Lung microvascular endothelial cell (primary cell): ENCODE measurements around the gene ITPKC. TPM values are rescaled to one million over a fixed set of nuclear protein-coding genes. Genes with fewer than 3 reads are reported as not detected.
"Not testable (repeated sequence)": the region's sequence is repeated elsewhere in the genome, so short reads cannot be mapped to it uniquely, and the experiment has no call there.

Source experiments
- DNase-seq, 2 donors: peaks; one replicate each; pipeline versions ENCODE4 v3.0.0 to v3.0.0-alpha.2; 2010; ENCODE audit warnings: low read depth in 2 of 2
- total RNA-seq: library from RNA; depleted of rRNA; stranded (reverse); fragments of >200 nt; gene quantifications from 2 replicates; pipeline ENCODE4 v1.2.1, GENCODE V29; 2014

The ITPKC gene
- total RNA-seq, 1 donor from 2014 or later, result 25.6 TPM

DNA sequence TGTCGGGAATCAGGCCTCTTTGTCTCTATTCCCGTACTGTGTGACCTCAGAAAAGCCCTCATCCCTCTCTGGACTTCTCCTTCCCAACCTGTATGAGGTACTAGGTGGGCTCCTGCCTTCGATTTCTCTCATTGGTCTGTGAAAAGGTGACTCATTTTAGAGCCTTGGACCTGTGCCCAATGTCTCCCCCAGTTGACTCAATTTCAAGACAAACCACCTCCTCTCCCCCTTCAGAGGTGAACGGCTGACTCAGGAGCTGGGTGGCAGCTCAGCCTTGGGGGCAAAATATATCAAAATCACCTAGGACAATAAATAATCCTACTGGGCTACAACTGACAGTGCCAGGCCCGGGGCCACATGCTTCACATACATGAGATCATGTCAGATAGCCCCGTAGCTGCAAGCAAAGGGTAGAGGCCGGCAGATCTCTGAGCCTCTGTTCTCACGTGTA, 856 bp upstream of the ITPKC start:
- DNase-seq, result peak; percentile 63 to 91

DNA sequence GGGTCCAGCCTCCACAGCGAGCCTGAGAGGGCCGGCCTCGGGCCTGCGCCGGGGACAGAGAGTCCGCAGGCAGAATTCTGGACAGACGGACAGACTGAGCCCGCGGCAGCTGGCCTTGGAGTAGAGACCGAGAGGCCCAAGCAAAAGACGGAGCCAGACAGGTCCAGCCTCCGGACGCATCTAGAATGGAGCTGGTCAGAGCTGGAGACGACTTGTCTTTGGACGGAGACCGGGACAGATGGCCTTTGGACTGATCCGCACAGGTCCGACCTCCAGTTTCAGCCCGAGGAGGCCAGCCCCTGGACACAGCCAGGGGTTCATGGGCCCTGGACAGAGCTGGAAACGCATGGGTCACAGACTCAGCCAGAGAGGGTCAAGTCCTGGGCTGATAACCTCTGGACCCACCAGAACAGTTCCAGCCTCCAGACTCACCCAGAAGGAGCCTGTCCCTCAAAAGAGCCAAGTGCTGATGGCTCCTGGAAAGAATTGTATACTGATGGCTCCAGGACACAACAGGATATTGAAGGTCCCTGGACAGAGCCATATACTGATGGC, 490 bp downstream of the ITPKC start:
- DNase-seq, result no peak

DNA sequence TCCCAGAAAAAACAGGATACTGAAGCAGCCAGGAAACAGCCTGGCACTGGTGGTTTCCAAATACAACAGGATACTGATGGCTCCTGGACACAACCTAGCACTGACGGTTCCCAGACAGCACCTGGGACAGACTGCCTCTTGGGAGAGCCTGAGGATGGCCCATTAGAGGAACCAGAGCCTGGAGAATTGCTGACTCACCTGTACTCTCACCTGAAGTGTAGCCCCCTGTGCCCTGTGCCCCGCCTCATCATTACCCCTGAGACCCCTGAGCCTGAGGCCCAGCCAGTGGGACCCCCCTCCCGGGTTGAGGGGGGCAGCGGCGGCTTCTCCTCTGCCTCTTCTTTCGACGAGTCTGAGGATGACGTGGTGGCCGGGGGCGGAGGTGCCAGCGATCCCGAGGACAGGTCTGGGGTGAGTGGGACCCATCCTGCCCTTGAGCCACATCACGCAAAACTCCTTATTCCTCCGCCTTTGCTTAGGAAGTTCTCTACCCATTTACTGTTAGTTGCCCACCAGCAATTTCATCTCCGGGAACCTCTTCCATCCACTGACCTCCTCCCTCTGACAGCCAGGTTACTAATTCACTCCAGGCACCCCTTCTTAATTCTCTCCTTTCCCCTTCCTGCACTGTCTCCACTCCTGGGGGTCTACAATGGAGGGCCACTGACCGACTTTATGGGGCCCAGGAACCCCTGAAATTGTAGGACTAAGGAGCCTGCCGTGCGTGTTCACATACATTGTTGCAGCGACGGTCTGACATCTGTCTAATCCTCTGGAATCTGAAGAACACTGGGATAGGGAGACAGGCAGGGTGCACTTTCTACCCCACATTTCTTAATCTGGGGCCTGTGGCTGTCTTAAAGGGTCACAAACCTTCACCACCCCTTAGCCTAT, 1.2 kb downstream of the ITPKC start:
- peak; percentile 40 to 64 for DNase-seq

DNA sequence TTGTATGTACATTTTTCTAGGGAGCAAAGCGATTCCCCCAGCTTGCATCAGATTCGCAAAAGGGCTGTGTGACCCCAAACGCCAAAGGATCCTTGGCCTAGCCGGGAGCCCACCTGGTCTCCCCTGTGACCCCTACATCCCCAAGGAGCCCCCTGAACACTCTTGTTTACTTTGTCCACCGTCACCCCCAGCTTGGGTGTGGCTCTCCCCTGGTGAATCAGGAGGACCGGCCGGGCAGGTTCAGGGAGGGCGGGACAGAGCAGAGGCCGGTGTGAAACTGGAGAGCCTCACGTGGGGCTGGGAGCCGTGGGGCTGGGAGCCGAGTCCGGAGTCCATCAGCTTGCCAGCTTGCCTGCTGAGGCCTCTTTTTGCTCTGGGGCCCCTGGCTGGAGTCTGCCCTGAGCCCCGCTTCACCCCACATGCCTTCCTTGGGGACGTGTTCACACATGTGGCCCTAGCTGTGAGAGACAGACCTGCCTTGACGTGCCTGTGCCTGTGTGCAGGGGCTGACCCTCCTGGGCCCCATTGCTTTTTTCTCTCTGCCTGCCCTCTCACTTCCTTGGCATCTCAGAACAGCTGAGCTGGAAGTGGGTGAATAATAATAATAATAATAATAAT, 2.0 kb downstream of the ITPKC start:
- DNase-seq, result peak; percentile 39 to 51

DNA sequence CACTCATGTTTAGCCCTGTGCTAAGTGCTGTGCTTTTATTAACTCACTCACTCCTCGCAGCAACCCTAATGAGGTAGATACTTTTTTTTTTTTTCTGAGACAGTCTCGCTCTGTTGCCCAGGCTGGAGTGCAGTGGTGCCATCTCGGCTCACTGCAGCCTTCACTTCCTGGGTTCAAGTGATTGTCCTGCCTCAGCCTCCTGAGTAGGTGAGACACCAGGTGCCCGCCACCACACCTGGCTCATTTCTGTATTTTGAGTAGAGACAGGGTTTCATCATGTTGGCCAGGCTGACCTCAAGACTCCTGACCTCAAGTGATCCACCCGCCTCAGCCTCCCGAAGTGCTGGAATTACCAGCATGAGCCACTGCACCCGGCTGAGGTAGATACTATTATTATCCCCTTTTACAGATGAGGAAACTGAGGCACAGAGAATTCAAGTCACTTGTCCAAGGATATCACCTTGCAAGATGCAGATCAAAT, 2.5 kb downstream of the ITPKC start:
- no peak for DNase-seq

DNA sequence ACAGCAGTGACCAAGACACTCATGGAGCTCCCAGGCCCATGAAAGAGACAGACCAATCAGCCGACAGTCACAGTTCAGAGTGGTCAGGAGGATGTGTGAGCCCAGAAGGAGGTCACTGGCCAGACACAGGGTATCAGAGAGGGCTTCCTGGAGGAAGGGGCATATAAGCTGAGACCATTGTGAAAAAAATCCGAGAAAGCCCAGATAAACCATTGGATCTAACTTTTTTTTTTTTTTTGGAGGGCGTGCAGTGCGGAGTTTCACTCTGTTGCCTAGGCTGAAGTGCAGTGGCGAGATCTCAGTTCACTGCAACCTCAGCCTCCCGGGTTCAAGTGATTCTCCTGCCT, 4.2 kb downstream of the ITPKC start:
- DNase-seq, result no peak

DNA sequence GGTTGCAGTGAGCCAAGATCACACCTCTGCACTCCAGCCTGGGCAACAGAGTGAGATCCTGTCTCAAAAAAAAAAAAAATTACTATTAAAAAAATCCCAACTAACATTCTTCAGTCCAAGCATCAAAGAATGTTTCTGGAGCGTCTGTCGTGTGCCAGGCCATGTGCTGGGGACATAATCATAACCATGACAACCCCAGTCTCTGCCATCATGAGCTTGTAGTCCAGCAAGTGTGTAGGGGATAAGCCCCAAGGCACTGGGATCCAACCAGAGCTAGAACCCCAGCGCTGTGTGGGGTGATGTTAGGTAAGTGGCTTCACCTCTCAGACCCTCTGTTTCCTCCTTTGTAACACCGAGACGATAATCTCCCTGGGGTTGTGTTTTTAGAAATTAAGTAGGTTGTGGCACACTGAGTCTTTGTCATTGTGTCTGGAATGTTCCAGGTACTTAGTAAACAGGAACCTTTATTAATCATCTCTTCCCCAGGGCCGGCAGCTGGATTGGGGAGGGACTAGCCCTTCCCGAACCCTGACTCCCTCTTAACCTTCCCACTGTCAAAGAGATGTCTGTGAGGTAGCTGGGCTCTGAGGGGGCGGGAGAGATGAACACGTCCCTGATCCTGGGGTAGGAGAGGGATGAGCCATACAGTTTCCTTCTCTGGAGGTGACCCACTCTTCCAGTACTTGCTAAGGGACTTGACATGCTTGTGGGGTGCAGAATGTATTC, 5.2 kb downstream of the ITPKC start:
- DNase-seq, result peak; percentile 66 to 77

DNA sequence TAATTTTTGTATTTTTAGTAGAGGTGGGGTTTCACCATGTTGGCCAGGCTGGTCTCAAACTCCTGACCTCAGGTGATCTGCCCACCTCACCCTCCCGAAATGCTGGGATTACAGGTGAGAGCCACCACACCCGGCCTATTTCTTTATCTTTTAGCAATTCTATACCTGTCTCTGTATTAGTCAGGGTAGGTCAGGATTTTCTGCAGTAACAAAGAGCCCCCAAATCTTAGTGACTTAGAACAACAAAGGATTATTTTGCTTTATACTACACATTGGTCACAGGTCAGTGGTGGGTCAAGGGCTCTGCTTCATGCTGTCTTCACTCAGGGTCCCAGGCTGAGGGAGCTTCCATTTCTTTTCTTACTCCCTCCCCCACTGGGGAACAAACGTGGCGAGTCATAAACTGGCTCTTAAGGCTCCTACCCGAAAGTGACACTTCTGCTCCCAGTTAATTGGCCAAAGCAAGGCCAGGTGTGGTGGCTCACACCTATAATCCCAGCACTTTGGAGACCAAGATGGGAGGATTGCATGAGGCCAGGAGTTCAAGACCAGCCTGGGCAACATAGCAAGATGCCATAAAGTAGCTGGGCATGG, 6.8 kb downstream of the ITPKC start:
- no peak for DNase-seq

DNA sequence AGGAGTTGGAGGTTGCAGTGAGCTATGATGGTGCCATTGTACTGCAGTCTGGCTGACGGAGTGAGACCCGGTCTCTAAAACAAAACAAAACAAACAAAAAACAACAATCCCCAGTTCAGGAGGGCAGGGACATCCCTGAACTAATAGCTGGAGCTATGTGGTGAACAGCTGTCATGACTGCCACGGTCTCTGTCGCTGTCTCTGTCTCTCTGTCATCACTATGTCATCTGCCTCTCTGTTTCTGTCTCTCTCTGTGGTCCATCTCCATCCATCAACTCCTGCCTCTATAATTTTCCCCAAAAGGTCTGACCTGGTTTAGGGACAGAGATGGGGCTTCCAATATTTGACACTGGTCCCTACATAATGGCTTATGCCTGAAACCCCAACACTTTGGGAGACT, 7.4 kb downstream of the ITPKC start:
- no peak for DNase-seq

DNA sequence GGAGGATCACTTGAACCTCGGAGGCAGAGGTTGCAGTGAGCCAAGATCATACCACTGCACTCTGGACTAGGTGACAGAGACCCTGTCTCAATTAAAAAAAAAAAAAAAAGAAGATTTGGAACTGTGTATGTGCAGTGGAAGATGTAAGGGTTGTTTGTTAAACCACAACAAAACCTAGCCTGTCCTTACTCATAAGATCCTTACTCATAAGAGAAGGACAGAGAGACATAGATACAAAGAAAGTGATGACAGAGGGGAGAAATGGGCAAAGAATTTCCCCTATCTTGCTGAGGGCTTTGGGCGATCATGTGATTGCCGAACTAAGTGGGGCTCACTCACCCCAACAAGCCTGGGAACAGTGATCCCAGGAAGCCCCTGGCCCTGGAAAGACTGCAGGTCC, 7.9 kb downstream of the ITPKC start:
- no peak for DNase-seq

DNA sequence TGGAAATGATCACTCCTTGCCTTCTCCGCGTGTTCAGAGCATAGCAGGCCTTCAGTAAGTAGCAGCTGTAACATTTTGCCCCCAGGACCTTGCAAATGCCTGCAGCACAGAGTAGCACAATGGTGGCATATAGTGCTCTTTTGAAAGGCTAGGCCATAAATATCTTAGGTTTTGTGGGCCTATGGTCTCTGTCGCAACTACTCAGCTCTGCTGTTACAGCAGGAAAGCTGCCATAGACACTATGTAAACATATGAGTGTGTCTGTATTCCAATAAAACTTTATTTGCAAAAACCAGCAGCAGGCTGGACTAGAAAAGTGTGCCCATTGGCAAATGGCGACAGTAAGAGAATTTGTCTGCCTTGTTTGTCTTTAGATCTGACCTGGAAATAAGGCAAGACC, 9.4 kb downstream of the ITPKC start:
- no peak for DNase-seq

DNA sequence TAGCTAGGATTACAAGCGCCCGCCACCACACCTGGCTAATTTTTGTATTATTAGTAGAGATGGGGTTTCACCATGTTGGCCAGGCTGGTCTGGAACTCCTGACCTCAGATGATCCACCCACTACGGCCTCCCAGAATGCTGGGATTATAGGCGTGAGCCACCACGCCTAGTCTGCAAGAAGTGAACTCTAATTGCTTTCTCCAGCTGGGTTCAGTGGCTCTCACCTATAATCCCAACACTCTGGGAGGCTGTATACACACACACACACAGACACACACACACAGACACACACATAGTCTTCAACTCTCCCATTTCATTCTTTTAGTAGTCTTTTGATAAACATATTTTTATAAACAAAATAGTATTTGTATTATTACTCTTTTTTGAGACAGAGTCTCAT, 13.2 kb downstream of the ITPKC start:
- not testable (repeated sequence) for DNase-seq

DNA sequence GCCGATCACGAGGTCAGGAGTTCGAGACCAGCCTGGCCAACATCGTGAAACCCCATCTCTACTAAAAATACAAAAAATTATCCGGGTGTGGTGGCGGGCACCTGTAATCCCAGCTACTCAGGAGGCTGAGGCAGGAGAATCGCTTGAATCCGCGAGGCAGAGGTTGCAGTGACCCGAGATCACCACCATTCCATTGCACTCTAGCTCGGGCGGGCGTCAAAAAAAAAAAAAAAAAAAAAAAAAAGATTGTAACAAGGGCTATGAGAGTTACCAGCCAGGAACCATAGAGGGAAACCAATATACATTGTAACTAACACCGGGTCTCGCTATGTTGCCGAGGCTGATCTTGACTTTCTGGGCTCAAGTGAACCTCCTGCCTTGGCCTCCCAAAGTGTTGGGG, 15.4 kb downstream of the ITPKC start:
- DNase-seq, result not testable (repeated sequence)

DNA sequence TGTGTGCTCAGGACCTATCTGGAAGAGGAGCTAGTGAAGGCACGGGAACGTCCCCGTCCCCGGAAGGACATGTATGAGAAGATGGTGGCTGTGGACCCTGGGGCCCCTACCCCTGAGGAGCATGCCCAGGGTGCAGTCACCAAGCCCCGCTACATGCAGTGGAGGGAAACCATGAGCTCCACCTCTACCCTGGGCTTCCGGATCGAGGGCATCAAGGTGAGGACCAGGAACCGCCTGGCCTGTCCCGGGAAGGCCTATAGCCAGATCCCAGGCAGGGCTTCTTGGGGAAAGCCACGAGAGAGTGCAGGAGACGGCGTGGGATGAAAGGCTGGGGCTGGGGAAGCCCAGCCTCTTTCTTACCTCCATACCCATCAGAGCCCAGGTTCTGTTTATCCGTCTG, 16.2 kb downstream of the ITPKC start:
- no peak for DNase-seq

DNA sequence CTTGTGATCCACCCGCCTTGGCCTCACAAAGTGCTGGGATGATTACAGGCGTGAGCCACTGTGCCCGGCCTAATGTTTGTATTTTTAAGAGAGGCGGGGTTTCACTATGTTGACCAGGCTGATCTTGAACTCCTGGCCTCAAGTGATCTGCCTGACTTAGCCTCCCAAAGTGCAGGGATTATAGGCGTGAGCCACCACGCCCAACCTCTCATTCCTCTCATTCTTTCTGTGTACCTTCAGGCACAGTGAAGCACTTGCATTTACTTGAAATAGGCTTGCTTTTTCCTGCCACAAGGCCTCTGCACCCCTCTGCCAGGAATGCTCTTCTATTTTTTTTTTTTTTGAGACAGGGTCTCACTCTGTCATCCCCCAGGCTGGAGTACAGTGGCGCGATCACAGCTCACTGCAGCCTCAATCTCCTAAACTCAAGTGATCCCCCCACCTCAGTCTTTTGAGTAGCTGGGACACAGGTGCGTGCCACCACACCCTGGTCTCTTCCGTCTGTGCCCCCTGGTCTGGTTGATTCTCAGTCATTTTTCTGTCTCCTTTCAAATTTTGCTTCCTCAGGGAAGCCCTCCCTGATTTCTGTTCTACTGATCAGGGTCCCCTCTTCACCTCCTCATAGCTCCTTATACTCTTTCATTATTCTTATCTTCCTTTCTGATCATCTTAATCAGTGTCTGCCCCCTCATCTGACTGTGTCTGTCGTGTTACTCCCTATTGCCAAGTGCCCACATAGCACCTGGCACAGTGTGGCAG, 18.3 kb downstream of the ITPKC start:
- DNase-seq, result no peak

DNA sequence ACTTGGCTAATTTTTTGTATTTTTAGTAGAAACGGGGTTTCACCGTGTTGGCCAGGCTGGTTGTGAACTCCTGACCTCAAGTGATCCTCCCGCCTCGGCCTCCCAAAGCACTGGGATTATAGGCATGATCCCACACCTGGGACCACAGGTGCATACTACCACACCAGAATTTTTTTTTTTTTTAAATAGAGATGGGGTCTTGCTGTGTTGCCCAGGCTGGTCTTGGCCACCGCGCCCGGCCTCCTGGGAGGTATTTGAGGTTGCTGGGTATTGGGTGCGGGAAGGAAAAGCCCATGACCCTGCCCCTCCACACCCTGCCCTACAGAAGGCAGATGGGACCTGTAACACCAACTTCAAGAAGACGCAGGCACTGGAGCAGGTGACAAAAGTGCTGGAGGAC, 19.7 kb downstream of the ITPKC start:
- no peak for DNase-seq

DNA sequence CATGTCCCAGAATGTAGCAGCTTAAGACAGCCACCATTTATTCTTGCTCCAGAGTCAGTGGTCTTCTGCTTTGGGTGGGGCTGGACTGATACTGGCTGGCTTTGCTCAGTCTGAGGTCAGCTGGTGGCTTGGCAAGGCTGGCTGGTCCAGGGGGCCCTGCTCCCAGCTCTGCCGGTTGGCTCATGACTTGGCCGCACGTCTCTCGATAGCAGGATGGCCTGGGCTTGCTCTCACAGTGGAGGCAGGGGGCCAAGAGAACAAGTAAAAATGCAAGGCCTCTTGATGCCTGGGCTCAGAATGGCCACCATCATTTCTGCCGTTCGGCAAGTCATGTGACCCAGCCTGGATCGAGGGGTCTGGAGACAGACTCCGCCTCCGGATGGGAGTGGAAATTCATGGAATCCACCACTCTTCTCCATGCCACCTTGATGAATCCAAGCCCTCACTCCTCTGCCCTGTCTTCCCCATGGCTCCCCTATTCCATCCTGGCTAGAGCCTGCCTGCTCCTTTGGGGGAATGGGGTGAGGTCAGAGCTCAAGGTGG, 20.3 kb downstream of the ITPKC start:
- no peak for DNase-seq

DNA sequence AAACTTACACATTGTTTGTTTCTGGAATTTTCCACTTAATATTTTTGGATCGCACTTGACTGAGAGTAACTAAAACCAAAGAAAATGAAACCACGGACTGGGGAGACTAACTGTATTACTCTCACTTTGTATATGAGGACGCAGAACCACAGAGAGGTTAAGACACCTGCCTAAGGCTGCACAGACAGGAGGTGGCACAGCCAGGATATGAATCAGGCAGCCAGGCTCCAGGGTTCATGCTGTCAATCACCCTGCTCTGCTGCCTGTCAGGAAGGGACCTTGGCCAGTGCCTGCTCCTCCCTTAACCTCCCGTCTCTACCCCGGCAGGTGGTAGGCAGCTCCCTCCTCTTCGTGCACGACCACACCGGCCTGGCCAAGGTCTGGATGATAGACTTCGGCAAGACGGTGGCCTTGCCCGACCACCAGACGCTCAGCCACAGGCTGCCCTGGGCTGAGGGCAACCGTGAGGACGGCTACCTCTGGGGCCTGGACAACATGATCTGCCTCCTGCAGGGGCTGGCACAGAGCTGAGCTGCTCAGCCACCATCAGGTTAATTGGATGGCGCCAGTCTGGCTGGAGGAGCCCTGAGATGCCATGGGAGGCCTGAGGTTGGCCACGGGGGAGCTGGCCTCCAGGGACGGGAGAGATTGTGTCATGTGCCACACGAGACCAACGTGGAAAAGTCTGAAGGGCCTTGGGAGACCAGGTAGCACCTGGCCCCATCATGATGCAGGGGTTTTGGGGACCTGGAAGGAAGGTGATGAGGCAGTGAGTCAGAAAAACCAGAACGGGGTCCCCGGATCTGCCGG, 22.3 kb downstream of the ITPKC start:
- DNase-seq, result no peak

DNA sequence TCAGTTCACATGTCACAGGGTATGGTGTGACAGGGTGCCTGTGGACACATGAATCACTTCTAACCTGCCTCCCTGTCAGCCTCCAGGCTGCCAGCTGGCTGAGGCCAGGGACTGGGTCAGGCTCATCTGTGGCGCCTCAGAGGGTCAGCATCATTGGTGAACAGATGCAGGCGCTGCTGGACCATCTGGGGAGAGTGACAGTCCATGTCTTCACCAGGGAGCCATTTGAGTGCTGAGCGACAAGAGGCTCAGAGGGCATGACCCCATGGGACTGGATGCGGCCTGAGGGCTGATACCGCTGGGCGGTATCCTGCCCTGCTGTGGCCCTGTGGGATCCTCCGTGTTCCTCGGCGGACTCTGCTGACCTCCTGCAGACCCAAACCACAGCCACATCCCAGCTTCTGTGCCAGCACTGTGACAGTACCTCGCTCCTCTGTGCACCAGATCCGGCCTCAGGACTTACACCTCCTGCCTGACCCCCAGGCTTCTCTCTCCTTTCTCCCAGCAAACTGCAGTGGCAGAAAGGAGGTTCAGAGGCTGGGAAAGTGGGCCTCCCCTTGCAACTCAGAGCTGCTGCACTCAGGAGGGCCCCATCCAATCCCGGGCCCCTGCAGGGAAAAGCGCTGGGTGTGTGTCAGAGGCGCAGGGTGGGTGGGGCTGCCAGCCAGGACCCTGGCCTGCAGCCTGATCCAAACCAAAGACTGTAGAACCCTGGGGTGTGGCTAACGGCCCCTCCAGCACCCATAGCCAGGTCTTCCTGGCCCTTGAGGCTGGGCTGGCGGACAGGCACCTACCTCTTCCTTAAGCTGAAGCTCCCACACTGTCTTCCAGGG, 23.2 kb downstream of the ITPKC start:
- DNase-seq, result no peak
